Activated T-cell treated with anti-CD3 and anti-CD28 coated beads for 48 hours (primary cell): Measurements from ENCODE around the gene LENG1.

Experiments
- DNase-seq: peaks from one replicate; pipeline ENCODE4 v3.0.0-alpha.2; 2020; ENCODE audit warnings: low read depth

LENG1 gene

GRCh38 chr19:54164369-54165068 lies 5.0 kb upstream of the LENG1 start:
- peak; percentile 64 for DNase-seq

GRCh38 chr19:54162884-54163283 lies 3.4 kb upstream of the LENG1 start:
- DNase-seq: no peak

DNA sequence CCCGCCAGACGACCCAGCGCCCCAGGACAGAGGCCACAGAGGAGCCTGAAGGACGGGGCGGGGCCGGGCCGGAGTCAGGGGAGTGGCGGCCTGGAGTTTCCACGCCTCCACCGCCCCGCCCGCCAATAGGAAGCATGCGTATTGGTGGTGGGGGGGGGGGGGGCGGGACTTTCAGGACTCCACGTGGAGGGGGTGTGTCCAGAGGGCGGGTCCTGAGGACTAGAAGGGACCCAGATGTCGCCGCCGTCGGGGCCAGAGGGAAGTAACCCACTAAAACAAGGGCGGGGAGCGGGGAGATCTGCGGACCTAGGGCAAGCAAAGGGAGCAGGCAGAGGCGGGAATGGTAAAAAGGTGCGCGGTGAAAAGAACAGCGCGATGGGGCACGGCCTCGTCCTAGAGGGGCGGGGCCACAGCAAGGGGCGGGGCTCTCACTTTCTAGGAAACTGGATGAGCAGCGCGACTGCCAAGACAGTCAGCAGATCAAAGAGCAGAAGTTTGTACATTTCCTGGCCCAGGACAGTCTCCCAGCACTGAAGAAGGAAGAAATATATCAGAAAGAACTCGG lies 2.8 kb upstream of the LENG1 start:
- DNase-seq: peak; percentile 74

DNA sequence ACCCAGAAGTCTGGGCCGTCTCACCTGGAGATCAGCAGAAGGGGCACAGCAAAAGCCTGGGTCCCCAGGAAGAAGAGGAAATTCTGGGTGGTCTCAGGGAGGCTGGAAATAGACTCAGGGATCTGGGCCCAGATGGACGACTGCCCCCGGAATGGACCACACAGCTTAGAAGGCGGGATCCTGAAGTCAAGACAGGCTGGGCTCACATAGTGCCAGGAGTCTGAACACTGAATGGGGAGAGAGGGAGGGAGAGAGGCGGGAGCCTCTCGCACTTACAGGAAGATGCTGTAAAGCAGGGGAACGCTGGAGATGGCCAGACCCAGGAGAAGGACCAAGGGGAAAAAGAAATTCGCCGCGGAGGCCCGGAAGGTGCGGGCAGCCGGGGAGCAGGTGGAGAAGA lies 1.3 kb upstream of the LENG1 start:
- DNase-seq: no peak

DNA sequence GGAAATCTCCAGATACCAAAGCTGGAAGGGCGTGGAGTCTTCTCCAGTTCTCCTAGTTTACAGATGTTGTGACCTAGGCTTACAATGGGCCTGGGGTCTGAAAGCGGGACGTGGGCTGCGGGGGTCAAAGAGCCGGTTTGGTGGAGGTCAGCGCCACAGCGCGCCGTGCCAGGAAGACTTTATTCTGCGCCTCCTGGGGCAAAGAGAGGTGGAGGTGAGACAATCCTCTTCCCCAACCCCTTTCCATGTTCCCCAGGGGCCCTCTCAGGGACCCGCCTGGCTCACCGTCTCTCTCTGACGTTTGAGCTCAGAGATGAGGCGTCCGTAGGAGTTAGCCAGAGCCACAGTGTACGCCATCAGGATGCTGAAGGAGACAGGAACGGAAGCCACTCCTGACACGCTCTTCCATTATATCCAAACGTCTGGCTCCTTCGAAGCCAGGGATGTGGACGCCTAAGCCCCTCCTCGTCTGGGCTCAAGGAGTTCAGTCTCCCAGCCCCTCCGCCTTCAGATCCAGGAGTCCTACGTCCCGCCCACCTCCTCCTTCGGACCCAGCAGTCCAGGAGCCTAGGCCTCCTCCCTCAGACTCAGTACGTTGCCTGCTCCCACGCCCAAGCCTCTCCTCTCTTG lies 776 bp upstream of the LENG1 start:
- DNase-seq: no peak

DNA sequence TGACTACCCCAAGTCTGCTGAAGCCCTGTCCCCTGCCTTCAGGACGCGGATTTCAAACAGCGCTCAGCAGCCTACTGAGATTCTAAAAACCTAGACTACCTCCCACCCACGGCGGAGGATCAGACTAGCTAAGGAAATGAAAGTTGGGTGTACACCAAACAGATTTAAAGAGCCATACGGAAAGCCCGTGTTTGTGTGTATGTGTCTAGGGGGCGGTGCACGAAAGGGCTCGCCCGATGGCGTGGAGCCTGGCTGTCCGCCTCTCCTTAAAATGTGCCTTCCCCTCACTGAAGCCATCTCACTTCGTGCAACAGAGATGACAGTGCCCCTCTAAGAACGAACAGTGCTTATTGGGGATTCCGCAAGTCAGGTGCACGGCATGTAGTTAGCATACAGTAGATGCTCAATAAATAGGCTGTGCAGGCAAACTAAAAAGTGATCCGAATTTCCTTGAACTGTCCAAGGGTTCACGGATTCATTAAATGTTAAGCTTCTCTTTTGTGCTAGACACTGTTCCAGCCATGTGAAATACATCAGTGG lies 639 bp downstream of the LENG1 start:
- DNase-seq: no peak

DNA sequence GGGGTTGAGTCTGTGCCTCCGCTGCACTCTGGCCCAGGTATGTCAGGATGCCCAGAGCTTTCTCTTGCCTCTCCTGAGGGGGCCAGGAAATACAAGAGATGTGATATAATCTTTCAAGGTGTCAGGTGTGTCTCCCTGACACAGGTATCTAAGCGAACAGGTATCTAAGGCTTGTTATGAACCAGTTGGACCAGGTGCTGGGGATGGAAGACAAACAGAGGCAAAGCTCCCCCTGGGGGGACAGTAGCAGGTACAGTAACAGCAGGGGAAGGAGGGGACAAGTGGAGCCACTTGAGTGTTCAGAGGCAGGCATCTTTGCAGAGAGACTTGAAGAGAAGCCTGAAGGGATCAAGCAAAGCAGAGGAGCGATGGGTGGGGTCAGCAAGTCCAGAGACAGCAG lies 2.6 kb downstream of the LENG1 start:
- no peak for DNase-seq

DNA sequence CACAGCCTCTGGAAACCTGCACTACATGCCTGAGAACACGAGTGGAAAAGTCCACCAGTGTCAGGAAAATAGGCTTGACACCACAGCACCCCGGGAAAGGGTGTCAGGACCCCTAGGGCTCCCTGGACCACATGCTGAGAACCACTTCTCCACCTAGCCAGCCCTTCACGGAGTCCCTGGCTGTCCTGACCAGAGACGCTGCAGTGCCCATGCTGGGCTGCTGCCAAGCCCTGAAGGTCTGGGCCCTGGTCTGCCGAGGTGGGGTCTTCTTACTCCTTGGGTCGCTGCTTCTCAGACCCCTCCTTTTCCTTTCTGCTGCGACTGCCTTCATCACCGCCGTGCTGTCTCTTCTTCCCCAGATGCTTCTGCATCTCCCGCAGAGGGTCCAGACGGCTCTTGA lies 3.0 kb downstream of the LENG1 start:
- DNase-seq: no peak

- DNase-seq: no peak
Measured at GRCh38 chr19:54155694-54156093, 3.8 kb downstream of the LENG1 start.

DNA sequence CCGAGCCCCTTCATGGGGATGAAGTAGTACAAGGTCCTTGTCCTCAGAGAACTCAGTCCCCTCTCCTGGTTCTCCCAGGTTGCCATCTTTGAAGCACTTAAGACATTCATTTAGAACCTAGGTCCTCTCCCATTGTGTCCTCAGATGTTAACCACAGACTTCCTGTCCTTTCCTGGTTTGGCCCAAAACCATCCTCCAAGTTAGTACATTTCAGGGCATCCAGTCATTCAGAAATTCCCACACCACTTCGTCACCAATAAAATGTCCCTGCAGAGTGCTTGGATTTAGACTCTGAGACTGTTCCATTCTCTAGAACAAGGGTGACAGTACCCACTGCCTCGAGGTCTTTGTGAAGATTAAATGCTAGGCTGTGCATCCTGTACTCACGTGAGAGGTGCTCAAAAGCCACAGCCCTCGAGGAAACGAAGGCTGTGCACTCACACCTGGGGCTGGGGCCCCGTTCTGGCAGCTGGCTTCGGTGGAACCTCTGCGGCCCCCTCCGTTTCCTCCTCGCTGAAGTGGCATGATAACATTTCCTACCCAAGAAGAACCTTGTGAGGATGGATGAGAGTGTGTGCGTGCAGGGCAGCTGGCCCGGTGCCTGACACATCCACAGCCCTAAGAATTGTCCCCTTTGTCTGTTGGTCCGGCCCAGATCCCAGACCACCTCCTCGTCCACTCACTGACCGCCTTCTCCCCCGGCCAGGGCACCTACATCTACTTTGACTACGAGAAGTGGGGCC lies 4.7 kb downstream of the LENG1 start:
- no peak for DNase-seq

- no peak for DNase-seq
Measured at GRCh38 chr19:54153731-54154326, 5.7 kb downstream of the LENG1 start.

DNA sequence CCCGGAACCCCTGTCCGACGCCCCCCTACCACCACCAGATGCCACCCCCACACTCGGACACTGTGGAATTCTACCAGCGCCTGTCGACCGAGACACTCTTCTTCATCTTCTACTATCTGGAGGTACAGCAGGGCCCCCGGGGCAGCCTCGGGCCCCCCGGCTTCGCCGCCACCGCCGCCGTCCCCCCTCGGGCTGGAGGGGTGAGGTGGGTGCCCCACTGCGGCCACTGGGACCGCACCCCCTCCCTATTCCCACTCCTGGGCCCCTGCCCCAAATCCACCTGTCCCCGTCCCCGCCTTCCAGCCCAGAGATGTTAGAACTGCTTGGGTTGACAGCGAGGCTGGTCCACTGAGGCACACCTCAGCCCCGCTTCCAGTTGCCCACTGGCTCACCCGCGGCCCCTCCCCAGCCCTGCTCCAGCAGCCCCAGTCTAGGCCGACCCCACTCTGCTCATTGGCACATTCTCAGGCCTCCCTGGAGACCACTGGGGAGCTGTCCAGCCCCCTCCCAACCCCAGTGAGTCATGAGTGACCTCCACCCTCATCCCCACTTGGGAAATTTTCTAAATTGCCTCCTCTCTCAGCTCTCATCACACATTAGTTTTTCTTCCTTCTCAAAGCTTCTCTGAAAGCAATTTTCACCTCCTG lies 6.5 kb downstream of the LENG1 start:
- DNase-seq: no peak

DNA sequence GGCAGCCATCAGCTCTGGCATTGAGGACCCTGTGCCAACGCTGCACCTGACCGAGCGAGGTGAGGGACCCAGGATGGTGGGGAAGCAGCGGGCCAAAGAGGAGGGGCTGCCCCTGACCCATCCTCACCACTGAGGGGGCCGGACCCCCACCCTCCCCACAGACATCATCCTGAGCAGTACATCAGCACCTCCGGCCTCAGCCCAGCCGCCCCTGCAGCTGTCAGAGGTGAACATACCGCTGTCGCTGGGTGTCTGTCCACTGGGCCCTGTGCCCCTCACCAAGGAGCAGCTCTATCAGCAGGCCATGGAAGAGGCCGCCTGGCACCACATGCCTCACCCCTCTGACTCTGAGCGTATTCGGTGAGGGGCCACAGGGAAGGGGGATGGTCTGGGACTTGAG lies 7.3 kb downstream of the LENG1 start:
- DNase-seq: no peak

GRCh38 chr19:54151362-54152035 lies 8.0 kb downstream of the LENG1 start:
- no peak for DNase-seq

- no peak for DNase-seq
Measured at GRCh38 chr19:54149021-54149812, 10.3 kb downstream of the LENG1 start.

DNA sequence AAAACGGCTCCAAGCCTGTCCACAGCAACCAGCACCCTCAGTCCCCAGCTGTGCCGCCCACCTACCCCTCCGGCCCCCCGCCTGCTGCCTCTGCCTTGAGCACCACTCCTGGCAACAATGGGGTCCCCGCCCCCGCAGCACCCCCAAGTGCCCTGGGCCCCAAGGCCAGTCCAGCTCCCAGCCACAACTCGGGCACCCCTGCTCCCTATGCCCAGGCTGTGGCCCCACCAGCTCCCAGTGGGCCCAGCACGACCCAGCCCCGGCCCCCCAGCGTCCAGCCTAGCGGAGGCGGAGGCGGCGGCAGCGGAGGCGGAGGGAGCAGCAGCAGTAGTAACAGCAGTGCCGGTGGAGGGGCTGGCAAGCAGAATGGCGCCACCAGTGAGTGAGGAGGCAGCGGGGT lies 11.4 kb downstream of the LENG1 start:
- DNase-seq: no peak

DNA sequence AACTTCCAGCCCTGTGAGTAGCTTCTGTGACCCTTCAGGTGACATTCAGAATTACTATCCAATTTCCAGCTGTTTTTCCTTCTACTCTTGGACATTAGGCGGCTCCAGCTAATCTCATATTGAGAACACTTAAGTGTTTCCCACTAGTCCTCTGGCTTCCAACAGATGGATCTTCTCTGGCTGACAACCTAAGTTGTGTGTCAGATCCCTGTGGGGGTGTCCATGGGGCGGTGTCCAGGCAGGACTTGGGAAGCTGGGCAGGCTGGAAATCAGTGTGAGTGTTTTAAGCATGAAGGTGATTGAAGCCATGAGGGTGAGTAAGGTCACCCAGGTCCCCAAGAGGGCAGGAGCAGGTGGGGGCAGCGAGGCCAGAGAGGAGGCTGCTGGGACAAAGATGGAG lies 11.8 kb downstream of the LENG1 start:
- DNase-seq: no peak

GRCh38 chr19:54145541-54146158 lies 13.9 kb downstream of the LENG1 start:
- no peak for DNase-seq

GRCh38 chr19:54142166-54142780 lies 17.2 kb downstream of the LENG1 start:
- DNase-seq: no peak

GRCh38 chr19:54141356-54141755 lies 18.2 kb downstream of the LENG1 start:
- DNase-seq: no peak
